Sigmoid colon (tissue), 4 donors: Measurements from ENCODE around the gene TNP2.

Experiments
- EP300 ChIP-seq, 4 donors: sonication (generic); formaldehyde crosslinking; IDR thresholded peaks; one replicate each; pipeline ENCODE4 v1.6.1; 2017; ENCODE audit warnings: antibody characterized with exemption in 4 of 4
- POLR2A ChIP-seq, 2 donors: fragments of 450-650 bp; IDR thresholded peaks; one replicate each; pipeline ENCODE4 v1.6.1; 2016; ENCODE audit warnings: antibody characterized with exemption in 2 of 2, mild to moderate bottlenecking in 2 of 2, moderate library complexity in 2 of 2
- POLR2AphosphoS5 ChIP-seq, 4 donors: sonication (generic); formaldehyde crosslinking; IDR thresholded peaks; one replicate each; pipeline ENCODE4 v1.6.1; 2017; ENCODE audit warnings: antibody characterized with exemption in 4 of 4
- TF ChIP-seq, protein P1 (sequence below), 4 experiments: fragments of 450-650 bp in 3 of 4; fragments of 200-600 bp in 1 of 4; IDR thresholded peaks; one replicate each; pipeline ENCODE4 v1.5.1; 2016 to 2019; ENCODE audit warnings: antibody characterized with exemption in 4 of 4, mild to moderate bottlenecking in 3 of 4, moderate library complexity in 2 of 4

DNA sequence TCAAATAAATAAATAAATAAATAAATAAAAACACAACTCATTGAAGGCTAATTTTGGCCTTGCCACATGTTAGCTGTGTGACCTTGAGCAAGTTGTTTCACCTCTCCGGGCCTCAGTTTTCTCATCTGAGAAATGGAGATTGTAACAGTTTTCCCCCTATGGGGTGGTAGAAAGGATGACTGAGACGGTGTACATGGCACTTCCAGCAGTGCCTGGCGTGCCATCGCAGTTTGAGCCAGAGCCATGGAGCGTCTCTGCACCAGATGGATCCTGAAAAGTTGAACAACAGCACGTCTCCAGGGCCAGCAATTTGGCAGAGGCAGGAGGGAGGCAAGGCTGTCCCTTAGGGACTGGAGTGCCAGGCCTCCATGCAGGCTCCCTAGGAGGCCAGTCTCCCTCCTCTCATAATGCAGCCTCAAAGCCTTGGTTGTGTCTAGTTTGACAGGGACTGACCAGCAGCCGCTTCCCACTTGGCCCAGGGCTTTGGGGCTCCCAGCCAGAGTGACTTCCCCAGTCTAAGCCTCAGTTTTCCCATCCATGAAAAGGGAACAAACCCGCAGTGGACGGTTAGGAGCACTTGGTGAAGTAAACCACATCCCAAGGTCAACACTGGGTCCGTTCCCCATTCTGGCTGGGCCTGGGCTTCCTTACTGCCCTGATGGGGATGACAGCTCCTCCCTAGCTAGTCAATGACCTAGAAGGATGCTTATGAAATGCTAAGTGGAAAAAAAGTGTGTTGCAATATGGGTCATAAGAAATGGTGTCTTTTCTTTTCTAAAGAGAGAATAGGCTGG, 32.5 kb downstream of the TNP2 start:
- TF ChIP-seq, protein P1, sequence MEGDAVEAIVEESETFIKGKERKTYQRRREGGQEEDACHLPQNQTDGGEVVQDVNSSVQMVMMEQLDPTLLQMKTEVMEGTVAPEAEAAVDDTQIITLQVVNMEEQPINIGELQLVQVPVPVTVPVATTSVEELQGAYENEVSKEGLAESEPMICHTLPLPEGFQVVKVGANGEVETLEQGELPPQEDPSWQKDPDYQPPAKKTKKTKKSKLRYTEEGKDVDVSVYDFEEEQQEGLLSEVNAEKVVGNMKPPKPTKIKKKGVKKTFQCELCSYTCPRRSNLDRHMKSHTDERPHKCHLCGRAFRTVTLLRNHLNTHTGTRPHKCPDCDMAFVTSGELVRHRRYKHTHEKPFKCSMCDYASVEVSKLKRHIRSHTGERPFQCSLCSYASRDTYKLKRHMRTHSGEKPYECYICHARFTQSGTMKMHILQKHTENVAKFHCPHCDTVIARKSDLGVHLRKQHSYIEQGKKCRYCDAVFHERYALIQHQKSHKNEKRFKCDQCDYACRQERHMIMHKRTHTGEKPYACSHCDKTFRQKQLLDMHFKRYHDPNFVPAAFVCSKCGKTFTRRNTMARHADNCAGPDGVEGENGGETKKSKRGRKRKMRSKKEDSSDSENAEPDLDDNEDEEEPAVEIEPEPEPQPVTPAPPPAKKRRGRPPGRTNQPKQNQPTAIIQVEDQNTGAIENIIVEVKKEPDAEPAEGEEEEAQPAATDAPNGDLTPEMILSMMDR (IDR thresholded peaks at IDR 0.05): no peak
- TF ChIP-seq POLR2A (IDR thresholded peaks at IDR 0.05): no peak
- TF ChIP-seq POLR2AphosphoS5 (IDR thresholded peaks at IDR 0.05): no peak
- no peak for TF ChIP-seq EP300 (IDR thresholded peaks at IDR 0.05)
